Left ventricle myocardium superior (tissue), 1 donor: ENCODE measurements around the gene BFSP1. TPM values are rescaled to one million over a fixed set of nuclear protein-coding genes. Genes with fewer than 3 reads are reported as not detected.

ENCODE experiments used
- ATAC-seq: fragments of 200-7000 bp; cut with Tn5 transposase; one replicate; pipeline ENCODE4 v1.9.1; 2020; ENCODE audit warnings: mild to moderate bottlenecking, moderate library complexity
- DNase-seq: peaks from one replicate; pipeline ENCODE4 v3.0.0-alpha.2; 2020
- intact Hi-C: fragments of 100-400 bp; cut with micrococcal nuclease; formaldehyde crosslinking; loops from one replicate; pipeline ENCODE4 v1.11.0; 2022
- total RNA-seq: library from RNA; stranded (reverse); fragmentation: NEBNext Ultra II Directional; extraction: Animal tissue kit (Norgen Biotek cat#: 25700); gene quantifications from one replicate; pipeline ENCODE4 v1.2.1, GENCODE V29; 2021
- donor health status: DM: no; HTN: yes; CAD: no; lungs with severe emphysema.

Gene BFSP1
- total RNA-seq, 1 donor from 2014 or later: 0.55 TPM

- DNase-seq (no peak), ATAC-seq (no peak)
Measured at GRCh38 chr20:17479063-17479657, 52.0 kb downstream of the BFSP1 start.

GRCh38 chr20:17473659-17474058 is 57.5 kb downstream of the BFSP1 start:
- ATAC-seq (no peak), DNase-seq (no peak)
- intact Hi-C loops: no loop called here

More at GRCh38 chr20:17479063-17479657, 52.0 kb downstream of the BFSP1 start:
- intact Hi-C loops: no loop called here

GRCh38 chr20:17471606-17472187 is 59.5 kb downstream of the BFSP1 start:
- ATAC-seq (no peak), DNase-seq (no peak)
- intact Hi-C loops: no loop called here

GRCh38 chr20:17470973-17471372 is 60.2 kb downstream of the BFSP1 start:
- ATAC-seq: no peak
- no peak for DNase-seq
- intact Hi-C loops: no loop called here

GRCh38 chr20:17470521-17470920 is 60.7 kb downstream of the BFSP1 start:
- intact Hi-C loops: no loop called here
- DNase-seq (no peak), ATAC-seq (no peak)

GRCh38 chr20:17469246-17470030 is 61.7 kb downstream of the BFSP1 start:
- DNase-seq (no peak), ATAC-seq (no peak)
- intact Hi-C loops: no loop called here

GRCh38 chr20:17468073-17468840 is 62.9 kb downstream of the BFSP1 start:
- no peak for DNase-seq
- intact Hi-C loops: no loop called here
- no peak for ATAC-seq

- ATAC-seq: no peak
- no peak for DNase-seq
- intact Hi-C loops: no loop called here
Measured at GRCh38 chr20:17467120-17467655, 64.0 kb downstream of the BFSP1 start.

- DNase-seq: no peak
Measured at GRCh38 chr20:17466641-17467040, 64.5 kb downstream of the BFSP1 start.

GRCh38 chr20:17465236-17465635 is 65.9 kb downstream of the BFSP1 start:
- DNase-seq (no peak), ATAC-seq (no peak)
- intact Hi-C loops: no loop called here

More at GRCh38 chr20:17466641-17467040, 64.5 kb downstream of the BFSP1 start:
- intact Hi-C loops: no loop called here
- ATAC-seq: no peak

GRCh38 chr20:17463711-17464110 is 67.5 kb downstream of the BFSP1 start:
- DNase-seq: no peak
- intact Hi-C loops: no loop called here
- no peak for ATAC-seq

GRCh38 chr20:17461941-17462340 is 69.2 kb downstream of the BFSP1 start:
- intact Hi-C loops: no loop called here
- no peak for ATAC-seq
- no peak for DNase-seq

GRCh38 chr20:17460119-17460518 is 71.1 kb downstream of the BFSP1 start:
- intact Hi-C loops: no loop called here
- DNase-seq (no peak), ATAC-seq (no peak)

GRCh38 chr20:17457588-17458190 is 73.5 kb downstream of the BFSP1 start:
- DNase-seq: no peak
- ATAC-seq: no peak
- intact Hi-C loops: no loop called here

- intact Hi-C loops: no loop called here
- ATAC-seq (no peak), DNase-seq (no peak)
Measured at GRCh38 chr20:17457079-17457478, 74.1 kb downstream of the BFSP1 start.

- no peak for ATAC-seq
- DNase-seq: no peak
- intact Hi-C loops: no loop called here
Measured at GRCh38 chr20:17456279-17456678, 74.9 kb downstream of the BFSP1 start.

GRCh38 chr20:17453592-17453991 is 77.6 kb downstream of the BFSP1 start:
- DNase-seq (no peak), ATAC-seq (no peak)
- intact Hi-C loops: no loop called here

GRCh38 chr20:17452441-17452840 is 78.7 kb downstream of the BFSP1 start:
- DNase-seq: no peak
- intact Hi-C loops: no loop called here
- no peak for ATAC-seq

- ATAC-seq (no peak), DNase-seq (no peak)
- intact Hi-C loops: no loop called here
Measured at GRCh38 chr20:17449031-17449430, 82.1 kb downstream of the BFSP1 start.
